ENCODE results near the gene PPARA.

The PPARA gene

DNA sequence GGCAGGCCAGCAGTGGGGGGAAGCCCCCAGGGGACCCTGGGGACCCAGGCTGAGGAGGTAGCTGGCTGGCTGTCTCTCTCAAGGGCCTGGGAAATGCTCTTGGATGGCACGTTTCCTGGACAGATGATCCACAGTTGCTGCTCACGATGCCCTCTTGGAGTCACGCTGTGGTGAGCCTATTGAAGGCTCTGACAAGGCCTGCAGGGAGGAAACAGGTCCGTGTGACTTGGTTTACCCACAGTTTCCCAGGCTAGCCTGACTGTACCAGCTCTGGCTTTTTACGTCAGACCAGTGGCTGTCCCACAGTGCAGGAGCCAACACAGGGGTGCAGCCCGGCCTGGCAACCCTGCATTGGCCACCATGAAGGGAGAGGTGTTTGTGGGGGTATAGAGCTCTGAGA lies 29.2 kb upstream of the PPARA start:
- peaks cover 6% of the 10 kb centered on the region for H3K4me1 Mint-ChIP-seq
- H3K4me3 Mint-ChIP-seq, result no peak overlapping the region
- H3K36me3 Mint-ChIP-seq, result no peaks in the 10 kb centered on the region
- peaks cover 12% of the 10 kb centered on the region for H3K27me3 Mint-ChIP-seq
- no peaks in the 10 kb centered on the region for H3K9me3 Mint-ChIP-seq
- no peak for ATAC-seq
- no peak overlapping the region for H3K27ac Mint-ChIP-seq

DNA sequence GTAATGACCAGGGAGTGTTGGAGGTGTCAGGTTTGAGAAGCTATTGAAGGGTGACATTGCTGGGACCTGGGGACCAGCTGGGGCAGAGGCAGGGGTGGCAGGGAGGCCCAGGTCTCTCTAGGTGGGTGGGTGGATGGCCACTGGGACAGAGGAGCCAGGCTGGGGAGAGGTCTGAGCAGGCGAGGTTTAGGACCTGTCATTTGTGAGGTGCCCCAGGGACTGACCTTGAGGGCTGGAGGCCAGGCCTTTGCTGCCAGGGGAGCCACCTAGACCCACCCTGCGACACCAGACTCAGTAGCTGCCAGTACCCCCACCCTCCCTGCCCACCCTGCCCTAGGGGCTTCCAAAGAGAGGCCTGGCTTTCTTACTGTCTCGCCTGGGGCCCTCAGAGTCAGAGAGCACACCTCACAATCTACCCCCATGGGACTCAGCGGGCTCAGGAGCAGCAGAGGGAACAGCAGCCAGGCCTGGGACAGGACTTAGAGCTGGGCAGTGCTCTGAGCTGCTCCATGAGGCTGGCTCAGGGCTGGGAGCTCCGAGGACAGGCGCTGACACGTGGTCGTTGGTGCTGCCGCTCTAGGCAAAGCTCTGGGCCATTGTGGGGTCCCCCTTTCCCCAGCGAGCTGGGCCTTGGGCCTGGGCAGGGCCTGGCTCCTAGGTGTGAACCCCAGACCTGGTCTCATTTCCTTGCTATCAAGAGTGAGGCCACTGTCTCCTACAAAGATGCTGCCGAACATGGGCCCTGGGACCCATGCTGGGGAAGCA lies 28.6 kb upstream of the PPARA start:
- no peaks in the 10 kb centered on the region for H3K36me3 Mint-ChIP-seq
- no peaks in the 10 kb centered on the region for H3K9me3 Mint-ChIP-seq
- no peak for ATAC-seq
- peaks cover 2% of the 10 kb centered on the region for H3K4me1 Mint-ChIP-seq
- no peak overlapping the region for H3K27ac Mint-ChIP-seq
- H3K27me3 Mint-ChIP-seq, result peaks cover 12% of the 10 kb centered on the region
- no peak overlapping the region for H3K4me3 Mint-ChIP-seq

GRCh38 chr22:46122511-46122971 lies 27.8 kb upstream of the PPARA start:
- H3K27me3 Mint-ChIP-seq, result peaks cover 12% of the 10 kb centered on the region

GRCh38 chr22:46122980-46123693 lies 27.2 kb upstream of the PPARA start:
- no peaks in the 10 kb centered on the region for H3K9me3 Mint-ChIP-seq
- H3K4me3 Mint-ChIP-seq, result no peak overlapping the region
- ATAC-seq, result peak; percentile 10
- H3K36me3 Mint-ChIP-seq, result no peaks in the 10 kb centered on the region
- H3K4me1 Mint-ChIP-seq, result no peaks in the 10 kb centered on the region
- no peak overlapping the region for H3K27ac Mint-ChIP-seq
- peaks cover 8% of the 10 kb centered on the region for H3K27me3 Mint-ChIP-seq

More at GRCh38 chr22:46122511-46122971, 27.8 kb upstream of the PPARA start:
- Mint-ChIP-seq H3K4me3 (no peak overlapping the region), H3K4me1 (no peaks in the 10 kb centered on the region), H3K36me3 (no peaks in the 10 kb centered on the region), H3K27ac (no peak overlapping the region), H3K9me3 (no peaks in the 10 kb centered on the region)
- peak; percentile 60 for ATAC-seq

- Mint-ChIP-seq H3K27me3 (peaks cover 1% of the 10 kb centered on the region), H3K4me3 (no peak overlapping the region), H3K36me3 (no peaks in the 10 kb centered on the region), H3K9me3 (no peaks in the 10 kb centered on the region), H3K4me1 (peaks cover 2% of the 10 kb centered on the region), H3K27ac (no peak overlapping the region)
- no peak for ATAC-seq
These were observed 26.5 kb upstream of the PPARA start for GRCh38 chr22:46123694-46124382.

- Mint-ChIP-seq H3K4me3 (no peak overlapping the region), H3K4me1 (peaks cover 9% of the 10 kb centered on the region), H3K36me3 (no peaks in the 10 kb centered on the region), H3K27ac (no peak overlapping the region), H3K27me3 (no peaks in the 10 kb centered on the region), H3K9me3 (no peaks in the 10 kb centered on the region)
- ATAC-seq, result no peak
These were observed 25.8 kb upstream of the PPARA start for GRCh38 chr22:46124383-46125144.

DNA sequence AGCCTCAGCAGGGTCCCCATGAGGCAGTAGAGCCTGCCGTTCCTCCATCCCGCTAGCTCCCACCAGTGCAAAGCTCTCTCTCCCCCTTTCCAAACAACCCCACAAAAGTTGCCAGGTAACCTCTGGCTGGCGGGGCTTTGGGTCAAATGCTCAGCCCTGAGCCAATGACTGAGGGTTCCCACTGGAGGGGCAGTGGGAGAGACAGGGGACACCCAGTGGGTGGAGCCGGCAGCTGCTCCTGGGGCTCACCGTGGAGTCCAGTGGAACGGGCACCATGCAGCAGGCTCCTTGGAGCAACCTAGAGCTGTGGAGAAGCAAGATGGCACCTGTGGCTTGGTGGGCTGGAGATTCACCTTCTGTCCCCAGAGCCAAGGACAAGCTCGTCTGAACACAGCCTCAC lies 25.0 kb upstream of the PPARA start:
- Mint-ChIP-seq H3K27me3 (no peaks in the 10 kb centered on the region), H3K27ac (no peak overlapping the region), H3K4me3 (no peak overlapping the region), H3K4me1 (peaks cover 17% of the 10 kb centered on the region), H3K36me3 (no peaks in the 10 kb centered on the region), H3K9me3 (no peaks in the 10 kb centered on the region)
- ATAC-seq, result no peak

DNA sequence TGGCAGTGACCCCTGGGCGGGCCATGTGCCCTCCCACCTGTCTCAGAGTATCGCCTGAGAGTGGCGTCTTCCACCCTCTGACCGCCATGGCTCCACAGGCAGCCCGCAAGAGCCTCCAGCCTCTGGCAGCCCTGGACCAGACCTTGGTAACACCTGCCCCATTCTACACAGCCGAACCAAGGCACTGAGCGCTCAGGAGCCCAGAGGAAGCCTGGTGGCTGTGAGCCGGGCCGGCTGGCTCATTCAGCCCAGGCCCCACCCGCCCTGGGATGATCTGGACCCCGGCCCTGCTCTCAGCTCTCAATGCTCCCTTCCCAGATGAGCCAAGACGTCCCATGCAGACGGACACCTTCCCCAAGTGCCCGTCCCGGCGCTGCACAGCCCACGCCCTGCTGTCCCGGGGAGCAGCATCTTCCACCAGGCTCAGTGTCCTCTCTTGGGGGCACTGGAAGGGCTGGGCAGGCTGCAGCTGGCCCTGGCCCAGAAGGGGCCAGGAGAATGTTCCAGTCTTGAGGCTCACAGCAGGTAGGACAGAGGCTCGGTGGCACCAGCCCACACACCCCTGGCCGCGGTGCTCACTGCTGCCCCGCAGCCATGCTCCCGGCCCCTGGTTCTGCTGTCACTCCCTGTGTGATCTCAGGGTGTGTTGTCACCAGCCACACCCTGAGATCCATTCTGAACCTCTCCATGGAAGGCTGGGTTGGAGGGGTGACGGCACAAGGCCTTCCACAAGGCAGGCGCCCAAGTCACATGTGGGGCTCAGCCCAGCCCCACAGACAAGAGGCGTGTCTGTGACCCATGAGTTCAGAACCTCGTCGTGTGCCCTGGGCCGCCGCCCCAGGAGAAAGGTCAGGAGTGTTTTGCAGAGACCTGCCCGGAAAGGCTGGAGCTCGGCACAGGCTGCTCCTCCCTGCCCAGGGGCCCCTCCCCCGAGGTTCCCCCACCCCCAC lies 24.2 kb upstream of the PPARA start:
- peaks cover 24% of the 10 kb centered on the region for H3K4me1 Mint-ChIP-seq

DNA sequence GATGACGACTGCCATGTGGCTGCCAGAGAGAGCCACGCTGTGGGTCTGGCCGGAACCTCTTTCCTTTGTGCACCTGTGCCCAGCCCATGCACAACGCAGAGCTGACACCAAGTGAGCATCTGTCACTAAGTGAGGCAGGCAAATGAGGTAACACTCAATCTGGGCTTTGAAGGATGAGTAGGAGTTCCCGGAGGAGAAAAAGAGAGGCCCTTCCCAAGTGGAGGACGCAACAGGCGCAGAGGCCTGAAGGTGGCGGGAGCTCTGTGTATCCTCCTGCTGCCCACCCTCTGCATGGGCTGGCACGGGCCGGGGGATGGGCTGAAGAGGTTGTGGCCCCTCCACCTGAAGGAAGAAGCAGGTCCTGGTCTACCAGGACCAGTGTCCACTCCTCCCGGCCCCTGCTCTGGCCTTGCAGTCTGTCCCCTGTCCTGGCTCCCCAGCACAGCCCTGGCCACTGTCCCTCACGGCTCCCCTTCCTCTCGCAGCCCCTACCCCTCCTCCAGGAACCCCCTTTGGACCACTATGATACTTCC lies 23.4 kb upstream of the PPARA start:
- Mint-ChIP-seq H3K4me1 (peaks cover 25% of the 10 kb centered on the region), H3K4me3 (no peak overlapping the region), H3K9me3 (no peaks in the 10 kb centered on the region), H3K36me3 (no peaks in the 10 kb centered on the region), H3K27ac (no peak overlapping the region), H3K27me3 (no peaks in the 10 kb centered on the region)
- no peak for ATAC-seq

More for the DNA sequence above, 24.2 kb upstream of the PPARA start:
- no peak for ATAC-seq
- no peaks in the 10 kb centered on the region for H3K36me3 Mint-ChIP-seq
- no peak overlapping the region for H3K27ac Mint-ChIP-seq
- H3K27me3 Mint-ChIP-seq, result no peaks in the 10 kb centered on the region
- H3K9me3 Mint-ChIP-seq, result no peaks in the 10 kb centered on the region
- H3K4me3 Mint-ChIP-seq, result no peak overlapping the region

GRCh38 chr22:46127556-46127955 lies 22.8 kb upstream of the PPARA start:
- Mint-ChIP-seq H3K27ac (no peak overlapping the region), H3K4me3 (no peak overlapping the region), H3K9me3 (no peaks in the 10 kb centered on the region), H3K27me3 (no peaks in the 10 kb centered on the region), H3K36me3 (no peaks in the 10 kb centered on the region), H3K4me1 (peaks cover 28% of the 10 kb centered on the region)
- ATAC-seq, result no peak

DNA sequence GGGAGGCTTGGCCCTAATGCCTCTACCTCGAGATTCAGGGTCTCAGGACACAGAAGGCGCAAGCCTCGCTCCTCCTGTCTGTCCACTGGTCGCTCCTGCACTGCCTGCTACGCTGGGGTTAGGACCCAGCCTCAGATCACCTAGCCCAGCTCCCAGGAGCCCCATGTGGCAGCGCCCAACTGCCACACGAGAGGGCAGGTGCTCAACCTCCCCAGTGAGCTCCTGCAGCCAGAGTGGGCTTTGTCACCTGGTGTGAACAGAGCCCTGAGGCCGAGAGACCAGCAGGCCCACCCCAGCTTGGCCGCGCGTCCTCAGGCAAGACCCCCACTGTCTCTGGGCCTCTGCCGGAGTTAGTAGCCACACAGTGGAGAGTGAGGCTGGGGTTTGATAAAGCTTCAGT lies 21.7 kb upstream of the PPARA start:
- Mint-ChIP-seq H3K36me3 (no peaks in the 10 kb centered on the region), H3K4me1 (peaks cover 33% of the 10 kb centered on the region), H3K27me3 (no peaks in the 10 kb centered on the region), H3K4me3 (no peak overlapping the region), H3K27ac (peak overlapping the region; percentile 94), H3K9me3 (no peaks in the 10 kb centered on the region)
- no peak for ATAC-seq

DNA sequence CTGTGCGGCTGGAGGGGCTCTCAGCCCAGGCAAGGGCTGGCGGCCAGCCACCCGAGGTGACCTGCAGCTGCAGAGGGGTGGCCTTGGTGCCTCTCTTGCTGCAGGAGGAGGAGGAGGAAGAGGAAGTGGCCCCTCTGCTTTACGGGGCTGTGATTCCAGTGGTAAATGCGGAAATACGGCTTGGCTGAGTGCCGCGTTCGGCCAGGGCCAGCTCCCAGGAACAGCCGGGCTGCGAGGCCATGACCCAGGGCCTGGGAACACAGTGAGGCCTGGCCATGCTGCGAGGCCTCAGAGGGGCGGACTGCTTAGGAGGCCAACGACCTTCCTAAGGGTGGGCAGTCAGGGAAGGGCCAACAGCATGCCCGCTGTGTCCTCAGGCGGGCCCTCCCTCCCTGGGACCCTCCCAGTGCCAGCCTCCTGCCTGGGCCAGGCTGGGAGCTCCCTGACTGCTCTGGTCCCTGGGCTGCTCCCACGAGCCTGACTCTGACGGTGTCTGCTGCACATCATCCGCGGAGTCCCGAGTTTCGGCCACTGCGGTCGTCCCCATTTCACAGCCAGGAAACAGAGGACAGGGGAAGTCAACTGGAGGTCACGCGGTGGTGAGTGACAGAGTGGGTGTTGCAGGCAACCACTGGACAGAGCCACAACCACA lies 20.8 kb upstream of the PPARA start:
- no peaks in the 10 kb centered on the region for H3K36me3 Mint-ChIP-seq

DNA sequence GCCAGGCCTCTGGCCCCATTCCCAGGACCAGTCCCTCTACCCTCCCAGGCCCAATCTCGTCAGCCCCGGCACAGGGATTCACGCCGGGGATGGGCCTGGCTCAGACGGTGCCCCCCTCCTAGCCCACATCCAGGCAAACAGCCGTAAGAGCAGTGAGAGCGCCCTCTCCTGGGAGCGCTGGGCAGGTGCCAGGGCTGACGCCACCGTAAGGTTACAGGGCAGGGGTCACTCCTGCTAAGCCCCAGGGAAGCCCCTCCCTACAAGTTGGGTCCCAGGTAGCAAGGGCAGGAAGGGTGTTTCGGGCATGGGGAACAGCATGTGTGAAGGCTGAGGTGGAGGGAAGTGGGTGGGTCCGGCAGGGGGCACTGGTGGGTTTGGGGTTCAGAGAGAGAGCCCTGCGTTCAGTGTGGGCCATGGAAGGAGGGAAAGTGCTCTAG lies 19.2 kb upstream of the PPARA start:
- no peak for ATAC-seq
- H3K4me1 Mint-ChIP-seq, result peaks cover 33% of the 10 kb centered on the region
- H3K36me3 Mint-ChIP-seq, result no peaks in the 10 kb centered on the region
- H3K27me3 Mint-ChIP-seq, result no peaks in the 10 kb centered on the region
- H3K4me3 Mint-ChIP-seq, result no peak overlapping the region
- no peaks in the 10 kb centered on the region for H3K9me3 Mint-ChIP-seq
- H3K27ac Mint-ChIP-seq, result peak overlapping the region; percentile 94

More for the DNA sequence above, 20.8 kb upstream of the PPARA start:
- Mint-ChIP-seq H3K4me3 (peak overlapping the region; percentile 82), H3K27me3 (no peaks in the 10 kb centered on the region), H3K9me3 (no peaks in the 10 kb centered on the region), H3K27ac (peak overlapping the region; percentile 94), H3K4me1 (peaks cover 33% of the 10 kb centered on the region)
- ATAC-seq, result peak; percentile 76
